Brain microvascular endothelial cell (primary cell): ENCODE data around the gene ALG9.
A peak's percentile ranks its signal among the peaks of the same experiment; 100 is the strongest.

Experiments
- DNase-seq: peaks from one replicate; pipeline ENCODE4 v3.0.0-alpha.2; 2020
- H3K27ac ChIP-seq: fragments of 250-450 bp; sonication (Bioruptor Pico); 2 replicates; pipeline ENCODE4 v1.5.1; 2020; ENCODE audit warnings: mild to moderate bottlenecking, moderate library complexity
- H3K27me3 ChIP-seq: fragments of 250-450 bp; sonication (Bioruptor Pico); replicated peaks from 2 replicates; pipeline ENCODE4 v1.5.1; 2020; ENCODE audit warnings: mild to moderate bottlenecking
- H3K36me3 ChIP-seq: fragments of 250-450 bp; sonication (Bioruptor Pico); replicated peaks from 2 replicates; pipeline ENCODE4 v1.5.1; 2020; ENCODE audit warnings: mild to moderate bottlenecking
- H3K4me3 ChIP-seq: 2 replicates; pipeline ENCODE4 v1.5.1; 2011; ENCODE audit warnings: low read depth, mild to moderate bottlenecking, control low read depth, low read length, moderate library complexity
- CTCF ChIP-seq: IDR thresholded peaks from 2 replicates; pipeline ENCODE4 v1.5.1; 2011; ENCODE audit warnings: low read depth, mild to moderate bottlenecking, moderate library complexity, low read length, control low read depth, inconsistent platforms; ENCODE audit errors: missing control alignments
- in situ Hi-C: cut with HindIII; loops from 2 replicates; pipeline ENCODE4 v1.10.0; 2017; ENCODE audit warnings: low sequenced_read_pairs, low pct_ligation_motif_present

ALG9 gene

GRCh38 chr11:111845276-111846028, 25.9 kb downstream of the ALG9 start:
- Histone ChIP-seq H3K36me3 (peaks cover 2% of the 10 kb centered on the region), H3K4me3 (no peak overlapping the region), H3K27ac (peak overlapping the region; percentile 72), H3K27me3 (no peaks in the 10 kb centered on the region)
- TF ChIP-seq CTCF: no peak
- no peak for DNase-seq
- in situ Hi-C loops: loop anchor here (25.0 kb wide), 1 partner anchor 258 kb away; no protein-coding TSS in a partner anchor

- Histone ChIP-seq H3K27ac (no peak overlapping the region), H3K36me3 (no peaks in the 10 kb centered on the region), H3K4me3 (no peak overlapping the region), H3K27me3 (no peaks in the 10 kb centered on the region)
- in situ Hi-C loops: loop anchor here (25.0 kb wide), 1 partner anchor 256 kb away; no protein-coding TSS in a partner anchor
- no peak for DNase-seq
- no peak for TF ChIP-seq CTCF
Observed at GRCh38 chr11:111843661-111844060, 27.7 kb downstream of the ALG9 start.

- peak overlapping the region; percentile 86 for H3K27ac ChIP-seq
- peak; percentile 95 for DNase-seq
- no peaks in the 10 kb centered on the region for H3K27me3 ChIP-seq
- no peaks in the 10 kb centered on the region for H3K36me3 ChIP-seq
- TF ChIP-seq CTCF: peak; percentile 84
- no peak overlapping the region for H3K4me3 ChIP-seq
- in situ Hi-C loops: loop anchor here (25.0 kb wide), 1 partner anchor 254 kb away; no protein-coding TSS in a partner anchor
Observed at GRCh38 chr11:111841370-111842053, 29.9 kb downstream of the ALG9 start.

GRCh38 chr11:111840143-111840542, 31.2 kb downstream of the ALG9 start:
- Histone ChIP-seq H3K27ac (peak overlapping the region; percentile 86), H3K36me3 (peaks cover 3% of the 10 kb centered on the region), H3K4me3 (no peak overlapping the region), H3K27me3 (no peaks in the 10 kb centered on the region)
- DNase-seq: peak; percentile 24
- no peak for TF ChIP-seq CTCF
- in situ Hi-C loops: loop anchor here (25.0 kb wide), 1 partner anchor 253 kb away; no protein-coding TSS in a partner anchor

- no peak overlapping the region for H3K27ac ChIP-seq
- no peak overlapping the region for H3K4me3 ChIP-seq
- in situ Hi-C loops: loop anchor here (25.0 kb wide), 1 partner anchor 251 kb away; no protein-coding TSS in a partner anchor
- no peak for TF ChIP-seq CTCF
- DNase-seq: no peak
- peaks cover 3% of the 10 kb centered on the region for H3K36me3 ChIP-seq
- no peaks in the 10 kb centered on the region for H3K27me3 ChIP-seq
Observed at GRCh38 chr11:111838054-111838453, 33.3 kb downstream of the ALG9 start.
